ENCODE measurements around the gene CCDC61.

The CCDC61 gene

DNA sequence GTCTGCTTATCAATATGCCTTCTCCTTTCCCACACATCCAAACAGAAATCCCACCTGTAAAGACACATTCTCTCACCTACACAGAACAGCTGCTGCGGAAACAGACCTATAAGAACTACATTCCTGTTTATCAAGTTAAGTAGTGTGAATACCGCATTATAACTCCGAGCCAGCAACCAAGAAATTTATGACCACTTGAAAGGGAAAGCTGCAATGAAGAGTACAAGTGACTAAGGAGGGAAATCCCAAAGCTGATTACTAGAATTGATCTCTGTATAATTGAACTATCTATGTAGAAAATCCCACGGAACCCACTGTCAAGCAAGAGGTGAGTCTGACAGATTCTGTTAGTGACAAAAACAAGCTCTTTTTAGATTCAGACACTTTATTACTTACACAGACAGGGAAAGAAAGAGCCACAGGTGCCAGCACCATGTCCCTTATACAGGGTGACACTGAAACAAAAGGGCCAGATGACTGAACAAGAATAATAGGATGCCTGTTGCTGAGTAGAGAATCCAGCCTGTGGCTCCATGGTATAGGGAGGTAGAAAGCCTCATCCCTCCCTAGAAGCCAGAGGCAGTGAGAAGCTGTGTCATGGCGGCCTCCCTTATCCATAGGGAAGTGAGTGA lies 47.1 kb downstream of the CCDC61 start:
- DNase-seq, result no peak

DNA sequence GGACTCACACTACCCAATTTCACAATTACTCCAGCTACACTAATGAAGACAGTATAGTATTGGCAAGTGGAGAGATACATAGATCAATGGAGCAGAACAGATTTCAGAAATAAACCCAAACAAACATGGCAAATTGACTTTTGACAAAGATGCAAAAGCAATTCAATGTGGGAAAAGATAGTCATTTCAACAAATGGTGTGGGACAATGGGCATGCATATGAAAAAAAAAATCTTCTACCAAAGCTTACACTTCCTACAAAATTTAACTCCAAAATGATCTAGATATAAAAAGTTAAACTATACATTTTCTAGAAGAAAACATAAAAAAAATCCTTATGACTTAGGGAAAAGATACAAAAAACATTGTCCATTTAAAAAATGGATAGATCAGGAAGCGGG lies 48.3 kb downstream of the CCDC61 start:
- DNase-seq, result no peak

DNA sequence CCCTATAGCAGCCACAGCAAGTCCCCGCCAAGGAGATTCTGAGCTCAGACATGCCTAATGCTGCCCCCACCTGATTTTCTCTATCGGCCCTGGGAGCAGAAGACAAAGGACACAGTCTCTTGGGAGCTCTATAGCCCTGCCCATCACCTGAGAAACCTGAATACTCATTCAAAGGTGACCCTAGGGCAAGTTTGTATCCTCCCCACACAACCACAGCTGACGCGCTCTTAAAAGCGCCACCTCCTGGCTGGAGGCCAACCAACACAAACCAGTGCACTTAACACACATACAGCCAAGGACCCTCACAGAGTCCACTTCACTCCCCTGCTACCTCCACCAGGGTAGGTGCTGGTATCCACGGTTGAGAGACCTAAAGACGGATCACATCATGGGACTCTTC lies 54.3 kb downstream of the CCDC61 start:
- DNase-seq, result peak; percentile 77

DNA sequence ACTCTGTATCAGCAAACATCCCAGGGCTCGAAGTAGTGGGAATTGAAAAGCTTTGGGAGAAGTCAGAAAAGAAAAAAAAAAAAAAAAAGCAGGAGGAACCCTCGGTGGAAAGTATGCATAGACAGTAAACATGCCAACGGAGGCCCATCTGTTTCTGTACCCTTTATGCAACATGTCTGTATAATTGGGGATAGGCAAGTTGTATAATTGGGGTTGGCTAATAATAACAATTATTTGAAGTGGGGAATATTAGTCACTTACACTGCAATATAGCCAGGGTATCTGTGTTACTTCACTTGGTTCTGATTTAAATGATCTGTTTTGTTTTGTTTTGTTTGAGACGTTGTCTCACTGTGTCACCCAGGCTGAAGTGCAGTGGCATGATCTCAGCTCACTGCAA lies 57.6 kb downstream of the CCDC61 start:
- no peak for DNase-seq

DNA sequence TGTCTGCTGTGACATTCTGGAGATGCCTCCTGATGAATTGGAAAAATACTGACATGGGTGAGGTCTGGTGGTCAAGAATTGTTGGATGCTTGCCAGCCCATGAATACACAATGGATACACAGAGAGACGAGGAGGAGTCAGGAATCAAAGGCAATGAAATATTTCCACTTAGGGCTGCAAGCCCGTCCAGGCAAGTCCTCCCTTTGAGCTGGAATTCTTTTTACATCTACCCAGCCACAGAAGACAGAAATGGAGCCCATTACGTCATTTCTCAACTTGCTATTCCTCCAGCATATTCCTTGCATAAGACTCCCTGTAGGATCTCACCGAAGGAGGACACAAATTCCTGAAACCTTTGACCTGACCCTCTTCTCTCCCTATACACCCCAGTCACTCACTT lies 61.3 kb downstream of the CCDC61 start:
- DNase-seq, result peak; percentile 74

DNA sequence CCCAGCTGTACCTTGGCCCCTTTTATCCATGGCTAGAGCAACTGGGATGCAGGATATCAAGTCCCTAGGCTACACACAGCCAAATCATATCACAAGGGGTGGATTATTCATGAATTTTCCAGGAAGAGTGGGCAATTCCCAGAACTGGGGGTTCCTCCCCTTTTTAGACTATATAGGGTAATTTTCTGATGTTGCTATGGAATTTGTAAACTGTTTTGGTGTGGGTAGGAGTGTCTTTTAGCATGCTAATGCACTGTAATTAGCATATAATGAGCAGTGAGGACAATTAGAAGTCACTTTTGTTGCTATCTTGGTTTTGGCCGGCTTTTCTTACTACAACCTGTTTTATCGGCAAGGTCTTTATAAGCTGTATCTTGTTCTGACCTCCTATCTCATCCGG lies 63.5 kb downstream of the CCDC61 start:
- no peak for DNase-seq

DNA sequence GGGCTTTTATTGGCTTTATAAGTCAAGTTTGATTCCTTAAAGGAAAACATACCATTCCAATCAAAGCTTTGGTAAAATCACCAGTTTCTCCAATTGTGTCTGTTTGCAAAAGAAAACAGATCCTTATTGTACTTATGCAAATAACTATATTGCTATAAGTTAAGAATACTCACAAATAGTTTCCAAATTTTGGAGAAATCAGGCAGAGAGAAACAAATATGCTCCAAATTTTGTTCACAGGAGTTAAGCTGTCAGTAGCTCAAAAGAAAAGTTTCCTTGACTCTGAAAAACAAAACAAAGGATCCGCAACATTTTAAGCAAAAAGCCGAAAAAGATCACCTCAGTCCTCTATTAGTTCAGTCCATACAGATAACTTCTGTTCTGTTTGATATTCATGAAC lies 64.7 kb downstream of the CCDC61 start:
- no peak for DNase-seq

DNA sequence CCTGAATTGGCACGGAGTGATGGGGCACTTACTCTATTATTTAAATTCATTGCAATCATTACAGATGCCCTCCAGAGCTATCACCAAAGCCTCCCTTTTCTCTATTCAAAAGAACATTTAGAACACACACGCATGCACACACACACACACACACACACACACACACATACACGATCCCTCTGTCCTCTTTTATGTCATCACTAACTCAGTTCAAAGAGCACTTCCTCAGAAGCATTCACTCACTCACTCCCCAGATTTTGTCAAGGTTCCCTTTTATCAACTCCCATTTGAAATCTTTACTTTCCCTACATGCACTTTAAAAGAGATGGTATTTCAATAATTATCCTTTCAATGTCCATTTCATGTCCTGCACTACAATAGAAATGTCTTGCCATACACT lies 67.9 kb downstream of the CCDC61 start:
- no peak for DNase-seq

DNA sequence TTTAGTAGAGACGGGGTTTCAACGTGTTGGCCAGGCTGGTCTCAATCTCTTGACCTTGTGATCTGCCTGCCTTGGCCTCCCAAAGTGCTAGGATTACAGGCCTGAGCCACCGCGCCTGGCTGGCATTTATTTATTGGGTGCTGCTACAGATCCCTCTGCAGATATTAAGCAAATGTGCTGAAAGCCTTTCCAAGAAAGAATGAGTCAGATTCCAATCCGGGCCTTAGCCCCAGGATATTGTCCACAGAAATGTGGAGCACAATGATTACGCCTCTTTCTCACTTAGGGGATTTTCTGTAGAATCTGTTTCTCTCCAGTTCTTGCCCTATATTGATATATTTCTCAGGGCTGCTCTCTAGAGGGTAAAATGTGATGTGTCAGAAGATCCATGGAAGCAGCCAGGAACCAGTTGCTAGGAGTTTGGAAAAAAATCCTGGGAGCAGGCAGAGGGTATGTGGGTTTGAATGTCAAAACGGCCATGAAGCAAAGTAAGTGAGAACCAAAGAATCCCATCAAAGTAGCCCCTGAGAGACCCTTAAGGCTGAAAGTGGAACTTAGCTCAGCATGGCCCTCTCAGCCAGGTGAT lies 70.3 kb downstream of the CCDC61 start:
- DNase-seq, result no peak

DNA sequence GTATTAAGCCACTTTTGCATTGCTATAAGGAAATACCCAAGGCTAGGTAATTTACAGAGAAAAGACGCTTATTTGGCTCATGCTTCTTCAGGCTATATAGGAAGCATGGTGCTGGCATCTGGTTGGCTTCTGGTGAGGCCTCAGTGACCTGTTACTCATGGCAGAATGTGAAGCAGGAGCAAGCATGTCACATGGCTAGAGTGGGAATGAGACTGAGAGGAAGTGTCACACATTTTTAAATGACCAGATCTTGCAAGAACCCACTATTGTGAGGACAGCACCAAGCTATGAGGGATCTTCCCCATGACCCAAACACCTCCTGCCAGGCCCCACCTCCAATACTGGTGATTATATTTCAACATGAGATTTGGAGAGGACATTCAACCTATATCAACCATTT lies 71.2 kb downstream of the CCDC61 start:
- DNase-seq, result no peak

DNA sequence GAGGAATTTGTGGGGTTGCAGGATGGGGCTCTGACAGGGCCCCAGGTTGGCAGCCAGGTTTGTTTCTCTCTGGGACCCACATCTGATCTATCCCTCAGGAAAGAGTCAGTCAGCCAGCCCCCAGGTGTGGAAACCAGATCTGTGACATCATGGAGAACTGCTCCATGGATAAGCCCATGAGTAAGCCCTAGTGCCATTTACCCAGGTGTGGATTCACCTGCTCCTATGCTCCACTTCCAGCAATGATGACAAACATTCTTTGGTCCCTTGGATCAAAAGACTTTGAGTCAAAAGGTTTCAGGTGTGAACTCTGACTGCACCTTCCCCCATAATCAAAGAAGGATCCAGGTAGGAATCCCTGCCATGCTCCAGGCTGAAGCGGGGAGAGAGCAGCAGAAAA lies 72.4 kb downstream of the CCDC61 start:
- DNase-seq, result no peak
